Keratinocyte (primary cell): ENCODE measurements around the gene SCARF2.

Experiments
- CTCF ChIP-seq, 3 experiments: IDR thresholded peaks in 1 of 3; conservative IDR thresholded peaks in 1 of 3; optimal IDR thresholded peaks in 1 of 3; 2 replicates in 2 of 3; 3 replicates in 1 of 3; pipeline versions ENCODE3 to v1.5.1; 2011; ENCODE audit warnings: low read length in 3 of 3, mild to moderate bottlenecking in 3 of 3, moderate library complexity in 2 of 3, control low read depth in 1 of 3, inconsistent platforms in 1 of 3; ENCODE audit not compliant: insufficient read depth in 2 of 3; ENCODE audit errors: extremely low read depth in 1 of 3
- EZH2 ChIP-seq: IDR thresholded peaks from one replicate; pipeline ENCODE4 v1.6.1; 2012; ENCODE audit warnings: inconsistent platforms, mild to moderate bottlenecking, low read length, moderate library complexity

- TF ChIP-seq EZH2 (no peak), CTCF (optimal IDR thresholded peaks at IDR 0.05 in 1 of 3, IDR thresholded peaks at IDR 0.05 in 1 of 3, conservative IDR thresholded peaks at IDR 0.05 in 1 of 3; ENCODE audit: extremely low read depth in 1 of 3, insufficient read depth in 2 of 3, low read length in 3 of 3) (no peak)
Measured at GRCh38 chr22:20405931-20406685, 31.5 kb downstream of the SCARF2 start.
